ENCODE measurements around the gene S100PBP. TPM values are rescaled to one million over a fixed set of nuclear protein-coding genes. Genes with fewer than 3 reads are reported as not detected.
"Not testable (repeated sequence)": the region's sequence is repeated elsewhere in the genome, so short reads cannot be mapped to it uniquely, and the experiment has no call there.

S100PBP gene
- total RNA-seq, 1 experiment from 2014 or later = 50.1 TPM

DNA sequence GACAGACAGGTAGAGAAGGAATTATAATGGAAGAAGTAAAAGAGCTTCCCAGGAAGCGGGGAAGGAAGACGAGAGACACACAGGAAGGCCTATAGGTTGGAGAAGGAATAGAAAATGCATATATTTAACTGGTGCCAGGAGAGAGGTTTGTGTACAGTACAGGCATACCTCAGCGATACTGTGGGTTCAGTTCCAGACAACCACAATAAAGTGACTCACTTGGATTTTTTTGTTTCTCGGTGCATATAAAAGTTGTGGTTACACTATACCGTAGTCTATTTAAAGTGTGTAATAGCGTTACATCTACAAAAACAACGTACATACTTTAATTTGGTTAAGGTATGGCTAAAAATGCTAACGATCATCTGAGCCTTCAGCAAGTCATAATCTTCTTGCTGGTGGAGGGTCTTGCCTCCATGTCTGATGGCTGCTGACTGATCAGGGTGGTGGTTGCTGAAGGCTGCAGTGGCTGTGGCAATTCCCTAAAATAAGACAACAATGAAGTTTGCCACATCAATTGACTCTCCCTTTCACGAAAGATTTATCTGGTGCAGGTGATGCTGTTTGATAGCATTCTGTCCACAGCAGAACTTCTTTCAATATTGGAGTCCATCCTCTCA lies 16.2 kb upstream of the S100PBP start:
- H3K23me2 ChIP-seq (ENCODE audit: insufficient read length, low read depth, low read length, poor library complexity, severe bottlenecking) = no peaks in the 10 kb centered on the region
- H2BK120ac ChIP-seq (ENCODE audit: low read depth, low read length, poor library complexity, severe bottlenecking) = no peak overlapping the region
- Mint-ChIP-seq H3K36me3 (ENCODE audit: insufficient read depth in 1 of 3, low read depth in 3 of 3) (peaks cover 61 to 86% (median 77%) of the 10 kb centered on the region in 3 experiments), H3K4me1 (no peaks in the 10 kb centered on the region), H3K27ac (no peak overlapping the region), H3K9me3 (peaks cover 0 to 4% of the 10 kb centered on the region in 2 experiments; a peak in 4 of 5 replicates), H3K27me3 (ENCODE audit: low read depth) (no peaks in the 10 kb centered on the region), H3K4me3 (no peak overlapping the region)
- TF ChIP-seq, protein P1, sequence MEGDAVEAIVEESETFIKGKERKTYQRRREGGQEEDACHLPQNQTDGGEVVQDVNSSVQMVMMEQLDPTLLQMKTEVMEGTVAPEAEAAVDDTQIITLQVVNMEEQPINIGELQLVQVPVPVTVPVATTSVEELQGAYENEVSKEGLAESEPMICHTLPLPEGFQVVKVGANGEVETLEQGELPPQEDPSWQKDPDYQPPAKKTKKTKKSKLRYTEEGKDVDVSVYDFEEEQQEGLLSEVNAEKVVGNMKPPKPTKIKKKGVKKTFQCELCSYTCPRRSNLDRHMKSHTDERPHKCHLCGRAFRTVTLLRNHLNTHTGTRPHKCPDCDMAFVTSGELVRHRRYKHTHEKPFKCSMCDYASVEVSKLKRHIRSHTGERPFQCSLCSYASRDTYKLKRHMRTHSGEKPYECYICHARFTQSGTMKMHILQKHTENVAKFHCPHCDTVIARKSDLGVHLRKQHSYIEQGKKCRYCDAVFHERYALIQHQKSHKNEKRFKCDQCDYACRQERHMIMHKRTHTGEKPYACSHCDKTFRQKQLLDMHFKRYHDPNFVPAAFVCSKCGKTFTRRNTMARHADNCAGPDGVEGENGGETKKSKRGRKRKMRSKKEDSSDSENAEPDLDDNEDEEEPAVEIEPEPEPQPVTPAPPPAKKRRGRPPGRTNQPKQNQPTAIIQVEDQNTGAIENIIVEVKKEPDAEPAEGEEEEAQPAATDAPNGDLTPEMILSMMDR (conservative IDR thresholded peaks at IDR 0.05) = no peak
- H2BK15ac ChIP-seq (ENCODE audit: low read depth, low read length) = no peak overlapping the region
- no peaks in the 10 kb centered on the region for H3K9me3 ChIP-seq (ENCODE audit: control insufficient read depth, low read depth, low read length)
- H4K20me1 ChIP-seq (ENCODE audit: control insufficient read depth, insufficient read depth, insufficient read length) = no peaks in the 10 kb centered on the region
- H3K14ac ChIP-seq (ENCODE audit: insufficient read depth, low read length) = no peak overlapping the region
- no peak overlapping the region for H3K27ac ChIP-seq (ENCODE audit: insufficient read length, low read depth, low read length)
- H3K9ac ChIP-seq (ENCODE audit: extremely low read depth, insufficient read length, low read length) = no peak overlapping the region
- H3K23ac ChIP-seq (ENCODE audit: insufficient read length, low read depth, low read length) = no peak overlapping the region
- H2BK12ac ChIP-seq (ENCODE audit: insufficient read length, low read depth, low read length) = no peak overlapping the region
- H3K79me2 ChIP-seq (ENCODE audit: insufficient read depth, low read length) = no peaks in the 10 kb centered on the region
- H2AK5ac ChIP-seq (ENCODE audit: insufficient read length, low read length) = no peak overlapping the region
- no peak overlapping the region for H4K91ac ChIP-seq (ENCODE audit: insufficient read length, low read depth, low read length)
- H3K4me1 ChIP-seq (ENCODE audit: insufficient read depth, low read length) = no peaks in the 10 kb centered on the region
- H3T11ph ChIP-seq (ENCODE audit: low read length) = no peak overlapping the region
- no peak overlapping the region for H2BK20ac ChIP-seq (ENCODE audit: low read depth, low read length, poor library complexity, severe bottlenecking)
- H4K8ac ChIP-seq (replicated peaks; ENCODE audit: insufficient read length, low read depth, low read length) = no peak overlapping the region
- peaks cover 4% of the 10 kb centered on the region for H3K79me1 ChIP-seq (ENCODE audit: insufficient read depth, low read depth, low read length, poor library complexity, severe bottlenecking)
- no CpG with 5 or more reads among the region's 9 CpGs for WGBS (ENCODE audit: extremely low coverage, insufficient read length, low lambda C conversion rate)
- no peaks in the 10 kb centered on the region for H3K27me3 ChIP-seq (ENCODE audit: insufficient read depth, low read length)
- H2AFZ ChIP-seq (ENCODE audit: low read length) = no peak overlapping the region
- H3K56ac ChIP-seq (ENCODE audit: insufficient read length, low read depth, low read length) = no peak overlapping the region
- no peak overlapping the region for H3K18ac ChIP-seq (ENCODE audit: insufficient read length, low read depth, low read length)
- no peak overlapping the region for H2BK5ac ChIP-seq (ENCODE audit: insufficient read length, low read length)
- DNase-seq = no peak
- H4K5ac ChIP-seq (ENCODE audit: insufficient read length, low read depth, low read length) = no peak overlapping the region
- no peak overlapping the region for H3K4me2 ChIP-seq (ENCODE audit: insufficient read depth, insufficient read length, low read length)
- no peak overlapping the region for H3K4ac ChIP-seq (ENCODE audit: low read depth, low read length)

DNA sequence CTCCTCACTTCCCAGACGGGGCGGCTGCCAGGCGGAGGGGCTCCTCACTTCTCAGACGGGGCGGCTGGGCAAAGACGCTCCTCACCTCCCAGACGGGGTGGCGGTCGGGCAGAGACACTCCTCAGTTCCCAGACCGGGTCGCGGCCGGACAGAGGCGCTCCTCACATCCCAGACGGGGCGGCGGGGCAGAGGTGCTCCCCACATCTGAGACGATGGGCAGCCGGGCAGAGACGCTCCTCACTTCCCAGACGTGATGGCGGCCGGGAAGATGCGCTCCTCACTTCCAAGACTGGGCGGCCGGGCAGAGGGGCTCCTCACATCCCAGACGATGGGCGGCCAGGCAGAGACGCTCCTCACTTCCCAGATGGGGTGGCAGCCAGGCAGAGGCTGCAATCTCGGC lies 13.0 kb upstream of the S100PBP start:
- H3K9me3 ChIP-seq (ENCODE audit: control insufficient read depth, low read depth, low read length) = not testable (repeated sequence)

More for the DNA sequence above, 13.0 kb upstream of the S100PBP start:
- H3K4me2 ChIP-seq (ENCODE audit: insufficient read depth, insufficient read length, low read length); H3K14ac ChIP-seq (ENCODE audit: insufficient read depth, low read length); H3K9me3 Mint-ChIP-seq; DNase-seq; H4K5ac ChIP-seq (ENCODE audit: insufficient read length, low read depth, low read length); H3K23me2 ChIP-seq (ENCODE audit: insufficient read length, low read depth, low read length, poor library complexity, severe bottlenecking); H2BK20ac ChIP-seq (ENCODE audit: low read depth, low read length, poor library complexity, severe bottlenecking); H2BK12ac ChIP-seq (ENCODE audit: insufficient read length, low read depth, low read length); H2AFZ ChIP-seq (ENCODE audit: low read length); H3K27ac Mint-ChIP-seq; H4K91ac ChIP-seq (ENCODE audit: insufficient read length, low read depth, low read length); H2BK15ac ChIP-seq (ENCODE audit: low read depth, low read length); H3T11ph ChIP-seq (ENCODE audit: low read length); H3K27me3 Mint-ChIP-seq (ENCODE audit: low read depth); H3K4me3 Mint-ChIP-seq; H3K23ac ChIP-seq (ENCODE audit: insufficient read length, low read depth, low read length); H3K18ac ChIP-seq (ENCODE audit: insufficient read length, low read depth, low read length); H3K4ac ChIP-seq (ENCODE audit: low read depth, low read length); H3K79me2 ChIP-seq (ENCODE audit: insufficient read depth, low read length); H2AK5ac ChIP-seq (ENCODE audit: insufficient read length, low read length); H3K4me1 ChIP-seq (ENCODE audit: insufficient read depth, low read length); H4K8ac ChIP-seq (replicated peaks; ENCODE audit: insufficient read length, low read depth, low read length); H3K56ac ChIP-seq (ENCODE audit: insufficient read length, low read depth, low read length); H3K9ac ChIP-seq (ENCODE audit: extremely low read depth, insufficient read length, low read length); H3K4me1 Mint-ChIP-seq; H2BK120ac ChIP-seq (ENCODE audit: low read depth, low read length, poor library complexity, severe bottlenecking); H3K79me1 ChIP-seq (ENCODE audit: insufficient read depth, low read depth, low read length, poor library complexity, severe bottlenecking); H3K27me3 ChIP-seq (ENCODE audit: insufficient read depth, low read length); H2BK5ac ChIP-seq (ENCODE audit: insufficient read length, low read length); H3K27ac ChIP-seq (ENCODE audit: insufficient read length, low read depth, low read length); H4K20me1 ChIP-seq (ENCODE audit: control insufficient read depth, insufficient read depth, insufficient read length): not testable (repeated sequence)
- H3K36me3 Mint-ChIP-seq (ENCODE audit: insufficient read depth in 1 of 3, low read depth in 3 of 3) = peaks cover 71 to 92% (median 85%) of the 10 kb centered on the region in 3 experiments
- WGBS (ENCODE audit: extremely low coverage, insufficient read length, low lambda C conversion rate) = no CpG with 5 or more reads among the region's 30 CpGs
